GM23248 (cell line): ENCODE data around the gene BCKDHB.

Source experiments
- EZH2 ChIP-seq: fragments of 200-600 bp; sonication (generic); IDR thresholded peaks from 2 replicates; pipeline ENCODE4 v1.6.1; 2018; ENCODE audit warnings: antibody characterized with exemption, mild to moderate bottlenecking; ENCODE audit not compliant: insufficient read depth, poor library complexity, severe bottlenecking
- EZH2phosphoT487 ChIP-seq: fragments of 200-600 bp; sonication (generic); IDR thresholded peaks from 2 replicates; pipeline ENCODE4 v1.6.1; 2018; ENCODE audit warnings: antibody characterized with exemption, moderate library complexity, mild to moderate bottlenecking, low read depth; ENCODE audit not compliant: insufficient read depth

DNA sequence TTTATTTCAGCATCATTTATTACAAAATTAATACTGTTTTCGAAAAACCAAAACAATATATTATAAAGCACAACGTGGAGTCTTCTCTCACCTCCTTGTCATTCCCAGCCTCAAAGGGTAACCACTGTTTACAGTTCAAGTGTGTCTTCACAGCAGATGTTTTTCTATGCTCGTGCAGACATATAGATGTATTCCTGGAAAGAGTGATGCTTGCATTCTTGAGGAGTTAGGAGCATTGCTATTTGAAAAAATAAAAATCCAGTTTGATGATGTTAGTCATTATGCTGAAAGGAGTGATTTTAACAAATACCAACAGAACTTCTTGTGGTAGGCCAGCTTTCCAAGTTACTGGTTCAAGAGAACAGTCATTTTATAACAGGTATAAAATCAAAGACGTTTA lies 234.9 kb downstream of the BCKDHB start:
- TF ChIP-seq EZH2 (no peak), EZH2phosphoT487 (no peak)
